OCI-LY3 (cell line): Measurements from ENCODE around the gene MYADM.

Source experiments
- EZH2phosphoT487 ChIP-seq: fragments of 200-600 bp; shearing (Covaris generic); IDR thresholded peaks from 2 replicates; pipeline ENCODE4 v1.6.1; 2018; ENCODE audit warnings: antibody characterized with exemption, mixed run types, low read depth
- TF ChIP-seq, protein P1 (sequence below): fragments of 200-600, 300-600 bp; sonication (generic); IDR thresholded peaks from 2 replicates; pipeline ENCODE4 v1.5.1; 2014; ENCODE audit warnings: antibody characterized with exemption, low read length, low read depth

DNA sequence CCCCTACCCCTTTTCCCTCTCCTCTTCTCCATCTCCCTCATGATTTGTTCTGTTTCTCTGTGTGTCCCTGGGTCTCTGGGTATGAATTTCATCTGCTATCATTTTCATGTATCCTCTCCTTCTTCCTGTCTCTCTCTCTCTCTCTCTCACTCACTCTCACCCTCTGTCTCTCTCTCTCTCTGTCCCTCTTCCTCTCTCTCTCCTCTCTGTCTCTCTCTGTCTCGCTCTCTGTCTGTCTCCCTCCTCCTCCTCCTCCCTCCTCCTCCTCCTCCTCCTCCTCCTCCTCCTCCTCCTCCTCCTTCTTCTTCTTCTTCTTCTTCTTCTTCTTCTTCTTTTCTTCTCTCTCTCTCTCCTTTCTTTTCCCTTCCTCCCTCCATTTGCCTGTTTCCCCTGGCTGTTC lies 38.1 kb downstream of the MYADM start:
- TF ChIP-seq, protein P1, sequence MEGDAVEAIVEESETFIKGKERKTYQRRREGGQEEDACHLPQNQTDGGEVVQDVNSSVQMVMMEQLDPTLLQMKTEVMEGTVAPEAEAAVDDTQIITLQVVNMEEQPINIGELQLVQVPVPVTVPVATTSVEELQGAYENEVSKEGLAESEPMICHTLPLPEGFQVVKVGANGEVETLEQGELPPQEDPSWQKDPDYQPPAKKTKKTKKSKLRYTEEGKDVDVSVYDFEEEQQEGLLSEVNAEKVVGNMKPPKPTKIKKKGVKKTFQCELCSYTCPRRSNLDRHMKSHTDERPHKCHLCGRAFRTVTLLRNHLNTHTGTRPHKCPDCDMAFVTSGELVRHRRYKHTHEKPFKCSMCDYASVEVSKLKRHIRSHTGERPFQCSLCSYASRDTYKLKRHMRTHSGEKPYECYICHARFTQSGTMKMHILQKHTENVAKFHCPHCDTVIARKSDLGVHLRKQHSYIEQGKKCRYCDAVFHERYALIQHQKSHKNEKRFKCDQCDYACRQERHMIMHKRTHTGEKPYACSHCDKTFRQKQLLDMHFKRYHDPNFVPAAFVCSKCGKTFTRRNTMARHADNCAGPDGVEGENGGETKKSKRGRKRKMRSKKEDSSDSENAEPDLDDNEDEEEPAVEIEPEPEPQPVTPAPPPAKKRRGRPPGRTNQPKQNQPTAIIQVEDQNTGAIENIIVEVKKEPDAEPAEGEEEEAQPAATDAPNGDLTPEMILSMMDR = no peak
- no peak for TF ChIP-seq EZH2phosphoT487
